A549 (cell line): ENCODE data around the gene ZNF496.

Source experiments
- ATOH8 ChIP-seq: fragments of 250-450 bp; sonication (Bioruptor Pico); IDR thresholded peaks from 2 replicates; pipeline ENCODE4 v1.5.0; 2020; ENCODE audit warnings: low read depth, mild to moderate bottlenecking, moderate library complexity
- CTCF ChIP-seq: fragments of >200 bp; sonication (Bioruptor Twin); formaldehyde crosslinking; IDR thresholded peaks from 3 replicates; pipeline ENCODE4 v1.5.1; 2016
- POLR2A ChIP-seq: IDR thresholded peaks from 2 replicates; pipeline ENCODE4 v1.6.1; 2012; ENCODE audit warnings: mild to moderate bottlenecking, low read length
- ZSCAN20 ChIP-seq: fragments of 250-450 bp; sonication (Bioruptor Pico); IDR thresholded peaks from 2 replicates; pipeline ENCODE4 v1.8.0; 2022; ENCODE audit warnings: mild to moderate bottlenecking, moderate library complexity

GRCh38 chr1:247373721-247374141 is 42.1 kb upstream of the ZNF496 start:
- TF ChIP-seq ATOH8 (CRISPR knock-in tag) (no peak), CTCF (no peak), ZSCAN20 (no peak), POLR2A (no peak)
